ENCODE measurements around the gene RFFL. TPM values are rescaled to one million over a fixed set of nuclear protein-coding genes. Genes with fewer than 3 reads are reported as not detected.
"Not testable (repeated sequence)": the region's sequence is repeated elsewhere in the genome, so short reads cannot be mapped to it uniquely, and the experiment has no call there.

RFFL gene
- 6.8 and 20.7 TPM in 2 replicates for total RNA-seq

GRCh38 chr17:35063514-35064223 lies at the start of gene RFFL:
Gene RFFL, minus strand, starts transcription at chr17:35063707. Its CDS starts 37,154 bp downstream, at chr17:35026553.
- DNase-seq (ENCODE audit: low read depth), result peak; percentile 100

- not testable (repeated sequence) for DNase-seq (ENCODE audit: low read depth)
Observed at GRCh38 chr17:35110791-35111190, 47.3 kb upstream of the RFFL start.

- no peak for DNase-seq (ENCODE audit: low read depth)
Observed at GRCh38 chr17:35104844-35105450, 41.4 kb upstream of the RFFL start.

GRCh38 chr17:35103271-35103670 lies 39.8 kb upstream of the RFFL start:
- peak; percentile 18 for DNase-seq (ENCODE audit: low read depth)

GRCh38 chr17:35101725-35102124 lies 38.2 kb upstream of the RFFL start:
- no peak for DNase-seq (ENCODE audit: low read depth)

GRCh38 chr17:35101036-35101435 lies 37.5 kb upstream of the RFFL start:
- DNase-seq (ENCODE audit: low read depth), result no peak

GRCh38 chr17:35099908-35100307 lies 36.4 kb upstream of the RFFL start:
- peak; percentile 19 for DNase-seq (ENCODE audit: low read depth)

- DNase-seq (ENCODE audit: low read depth), result no peak
Observed at GRCh38 chr17:35097776-35098175, 34.3 kb upstream of the RFFL start.

- DNase-seq (ENCODE audit: low read depth), result no peak
Observed at GRCh38 chr17:35095741-35096140, 32.2 kb upstream of the RFFL start.

- peak; percentile 93 for DNase-seq (ENCODE audit: low read depth)
Observed at GRCh38 chr17:35094902-35095301, 31.4 kb upstream of the RFFL start.

- not testable (repeated sequence) for DNase-seq (ENCODE audit: low read depth)
Observed at GRCh38 chr17:35090707-35091106, 27.2 kb upstream of the RFFL start.

- peak; percentile 74 for DNase-seq (ENCODE audit: low read depth)
Observed at GRCh38 chr17:35089586-35090296, 26.2 kb upstream of the RFFL start.

- DNase-seq (ENCODE audit: low read depth), result no peak
Observed at GRCh38 chr17:35088881-35089585, 25.5 kb upstream of the RFFL start.

GRCh38 chr17:35088356-35088880 lies 24.9 kb upstream of the RFFL start:
- no peak for DNase-seq (ENCODE audit: low read depth)

- no peak for DNase-seq (ENCODE audit: low read depth)
Observed at GRCh38 chr17:35087731-35088355, 24.3 kb upstream of the RFFL start.

GRCh38 chr17:35086931-35087573 lies 23.5 kb upstream of the RFFL start:
- DNase-seq (ENCODE audit: low read depth), result no peak

GRCh38 chr17:35086164-35086563 lies 22.7 kb upstream of the RFFL start:
- DNase-seq (ENCODE audit: low read depth), result no peak

GRCh38 chr17:35084987-35085386 lies 21.5 kb upstream of the RFFL start:
- DNase-seq (ENCODE audit: low read depth), result peak; percentile 86

GRCh38 chr17:35083071-35083470 lies 19.6 kb upstream of the RFFL start:
- no peak for DNase-seq (ENCODE audit: low read depth)

- DNase-seq (ENCODE audit: low read depth), result peak; percentile 87
Observed at GRCh38 chr17:35082073-35082657, 18.7 kb upstream of the RFFL start.

GRCh38 chr17:35081638-35082037 lies 18.1 kb upstream of the RFFL start:
- no peak for DNase-seq (ENCODE audit: low read depth)

Data from renal cortical epithelial cell (primary cell).